HUDEP-2 (cell line): ENCODE results near the gene KEAP1.
A peak's percentile ranks its signal among the peaks of the same experiment; 100 is the strongest.

ENCODE experiments used
- DNase-seq, 76 experiments: peaks; one replicate each; lab custom pipeline; 2025; ENCODE audit not compliant: unreplicated experiment in 76 of 76; lab: John Stamatoyannopoulos, UW

The KEAP1 gene

DNA sequence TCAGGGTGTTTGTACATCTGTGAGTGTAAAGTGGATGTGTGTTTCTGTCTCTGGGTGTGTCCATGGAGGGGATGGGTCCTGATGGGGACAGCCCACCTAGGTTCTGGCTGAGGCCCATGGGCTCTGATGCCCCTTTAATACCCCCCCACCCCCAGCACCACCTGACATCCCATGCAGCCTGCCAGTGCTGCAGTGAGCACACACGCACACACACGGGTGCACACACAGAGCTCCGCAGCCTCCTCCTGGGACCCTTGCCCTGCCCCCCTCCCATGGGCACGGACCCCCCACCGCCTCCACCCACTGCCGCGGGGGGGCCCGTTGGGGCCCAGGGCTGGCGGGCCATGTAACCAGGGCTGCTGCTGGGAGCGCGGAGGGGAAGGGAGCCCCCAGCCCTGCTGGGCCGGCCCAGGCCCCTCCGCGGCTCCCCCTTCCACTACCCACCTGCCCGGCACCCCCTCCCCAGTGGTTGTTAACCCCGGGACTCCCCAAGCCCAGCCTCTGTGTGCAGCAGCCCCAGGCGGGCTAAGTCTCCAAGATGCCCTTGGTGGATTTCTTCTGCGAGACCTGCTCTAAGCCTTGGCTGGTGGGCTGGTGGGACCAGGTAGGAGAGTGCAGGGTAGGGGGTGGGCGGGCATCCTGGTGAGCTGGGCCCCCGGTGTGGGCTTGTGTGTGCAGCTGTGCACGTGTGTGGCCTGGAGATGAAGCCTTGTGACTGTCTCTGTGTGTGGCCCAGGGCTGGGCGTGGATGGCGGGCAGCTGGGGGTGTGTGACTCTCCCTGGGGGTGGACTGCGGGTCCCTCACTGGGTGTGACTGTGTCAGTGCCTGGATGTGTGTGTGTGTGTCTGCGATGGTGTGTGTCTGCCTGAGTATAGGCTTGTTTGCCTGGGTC is 50.2 kb downstream of the KEAP1 start:
- DNase-seq = peak in 2 of 76 experiments; percentile 13 to 25

DNA sequence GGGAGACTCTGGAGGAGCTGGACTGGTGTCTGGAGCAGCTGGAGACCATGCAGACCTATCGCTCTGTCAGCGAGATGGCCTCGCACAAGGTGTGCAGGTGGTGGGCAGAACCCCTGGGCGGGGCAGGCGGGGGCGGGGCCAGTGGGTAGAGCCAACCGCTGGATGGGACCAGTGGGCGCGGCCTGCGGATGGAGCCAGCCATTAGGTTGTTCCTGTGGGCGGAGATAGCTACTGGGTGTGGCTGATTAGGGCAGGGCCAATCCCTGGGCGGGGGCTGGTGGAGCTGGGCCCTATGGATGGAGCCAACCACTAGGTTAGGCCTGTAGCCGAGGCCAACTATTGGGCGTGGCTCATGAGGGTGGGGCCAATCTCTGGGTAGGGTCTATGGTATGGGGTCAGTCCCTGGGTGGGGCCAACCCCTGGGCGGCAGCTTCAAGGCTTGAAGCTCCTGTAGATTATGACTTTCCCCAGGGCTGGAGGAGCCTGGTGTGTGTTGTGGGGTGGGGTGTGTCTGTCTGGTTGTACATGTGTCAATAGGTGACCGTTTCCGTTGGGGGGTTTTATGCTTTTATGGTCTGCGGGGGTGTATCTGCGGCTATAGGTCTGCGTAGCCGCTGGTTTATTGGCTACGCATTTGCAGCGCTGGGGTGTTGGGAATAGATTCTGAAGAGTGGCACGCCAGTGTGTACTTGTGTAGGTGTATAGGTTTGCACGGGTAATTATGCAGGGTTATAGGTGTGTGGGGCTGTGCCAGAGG is 52.1 kb downstream of the KEAP1 start:
- DNase-seq = peak in 75 of 76 experiments; percentile 72 to 99 (median 96)

DNA sequence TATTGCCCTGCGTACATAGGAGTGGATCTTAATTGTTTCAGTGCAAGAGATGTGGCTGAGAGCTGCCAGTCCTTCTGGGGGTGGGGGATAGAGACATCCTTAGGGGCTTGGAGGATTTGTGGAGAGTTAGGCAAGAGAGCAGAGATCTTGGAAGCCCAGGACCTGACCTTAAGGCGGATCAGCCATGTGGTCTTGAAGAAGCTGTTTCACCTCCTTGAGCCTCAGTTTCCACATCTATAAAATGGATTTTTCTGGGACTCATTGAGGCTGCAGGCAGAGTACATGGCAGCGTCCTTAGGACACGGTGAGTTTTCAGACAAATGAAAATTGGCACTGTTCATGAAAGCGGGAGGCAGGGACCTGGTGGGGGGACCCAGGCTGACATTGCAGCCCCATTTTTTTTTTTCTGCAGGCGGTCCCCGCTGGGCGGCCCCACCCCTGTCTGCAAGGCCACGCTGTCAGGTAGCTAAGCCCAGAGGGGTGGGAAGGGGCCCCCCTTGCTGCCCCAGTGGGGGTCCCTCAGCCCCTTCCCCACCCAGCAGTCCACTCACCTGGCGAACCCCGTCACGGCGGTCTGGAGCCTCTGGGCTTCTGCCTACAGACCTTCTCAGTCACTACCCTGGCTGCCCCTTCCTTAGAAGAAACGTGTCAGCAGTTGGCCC is 52.8 kb downstream of the KEAP1 start:
- no peak for DNase-seq

DNA sequence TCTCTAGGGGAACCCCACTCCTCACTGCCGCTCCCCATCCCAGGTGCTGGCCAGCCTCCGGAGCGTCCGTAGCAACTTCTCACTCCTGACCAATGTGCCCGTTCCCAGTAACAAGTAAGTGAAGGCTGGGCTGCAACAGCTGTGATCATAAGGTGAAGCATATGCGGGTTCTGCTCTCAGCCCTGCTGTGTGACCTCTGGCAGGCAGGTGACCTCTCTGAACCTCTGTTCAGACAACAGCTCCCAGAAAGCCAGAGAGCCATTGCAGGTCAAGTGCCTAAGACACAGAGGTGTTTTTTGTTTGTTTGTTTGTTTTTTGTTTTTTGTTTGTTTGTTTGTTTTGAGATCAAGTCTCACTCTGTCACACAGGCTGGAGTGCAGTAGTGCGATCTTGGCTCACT is 54.1 kb downstream of the KEAP1 start:
- no peak for DNase-seq

DNA sequence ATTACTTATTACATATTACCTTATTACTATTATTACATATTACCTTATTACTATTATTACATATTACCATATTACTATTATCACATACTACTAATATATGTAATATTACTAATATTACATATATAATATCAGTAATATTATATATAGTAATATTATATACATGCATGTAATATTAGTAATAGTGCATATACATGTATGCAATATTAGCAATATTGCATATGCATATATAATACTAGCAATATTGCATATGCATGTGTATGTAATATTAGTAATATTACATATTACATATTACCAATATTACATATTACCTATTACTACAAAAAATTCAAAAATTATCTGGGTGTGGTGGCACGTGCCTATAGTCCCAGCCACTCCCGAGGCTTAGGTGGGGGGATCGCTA is 60.5 kb downstream of the KEAP1 start:
- no peak for DNase-seq

DNA sequence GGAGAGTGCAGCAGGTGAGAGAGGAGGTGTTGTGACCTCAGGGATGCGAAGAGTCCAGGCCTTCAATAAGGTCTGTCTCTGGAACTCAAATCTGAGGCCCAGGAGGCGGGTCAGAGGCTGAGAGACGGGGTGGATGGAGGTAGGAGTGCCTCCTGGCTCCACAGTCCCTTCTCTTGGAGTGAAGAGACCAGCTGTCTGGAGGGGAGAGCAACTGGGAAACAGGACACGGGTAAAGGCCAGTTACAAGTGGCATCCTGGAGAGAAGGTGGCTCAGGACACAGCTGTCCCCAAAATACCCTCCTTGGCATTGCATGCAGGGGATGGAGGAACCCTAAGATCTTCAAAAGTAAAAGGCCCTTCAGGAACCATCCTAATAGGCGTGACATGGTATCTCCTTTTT is 63.6 kb downstream of the KEAP1 start:
- no peak for DNase-seq
